ENCODE results near the gene AGR3.

- TF ChIP-seq CTCF (IDR thresholded peaks at IDR 0.05) (no peak), POLR2A (IDR thresholded peaks at IDR 0.05) (no peak)
Observed at GRCh38 chr7:16851829-16852228, 30.0 kb downstream of the AGR3 start.

Measured in esophagus squamous epithelium (tissue), 4 donors.